ENCODE measurements around the gene DOK6. TPM values are rescaled to one million over a fixed set of nuclear protein-coding genes. Genes with fewer than 3 reads are reported as not detected.
A peak's percentile ranks its signal among the peaks of the same experiment; 100 is the strongest.

The DOK6 gene
- total RNA-seq, 1 donor from 2014 or later, result 0.43 TPM

DNA sequence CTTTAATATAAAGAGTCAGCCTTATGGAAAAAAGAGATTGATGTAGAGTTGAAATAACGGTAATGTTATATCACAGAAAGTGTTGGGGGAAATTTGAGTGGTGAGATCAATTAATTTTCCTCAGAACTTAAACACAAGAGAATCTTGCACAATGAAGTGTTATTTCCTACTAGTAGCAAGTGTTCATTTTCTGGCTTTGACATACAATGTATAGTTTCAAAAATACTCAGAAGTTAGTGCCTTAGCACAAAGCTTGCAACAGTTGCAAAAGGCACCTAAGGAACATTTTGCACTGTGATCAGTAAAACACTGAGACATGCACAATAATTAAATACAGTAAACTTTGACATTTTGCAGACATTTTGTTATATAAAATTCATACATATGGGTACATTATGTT, 385.7 kb downstream of the DOK6 start:
- TF ChIP-seq EZH2 (IDR thresholded peaks at IDR 0.05) (no peak), EZH2phosphoT487 (IDR thresholded peaks at IDR 0.05) (no peak)
- TF ChIP-seq, protein P1, sequence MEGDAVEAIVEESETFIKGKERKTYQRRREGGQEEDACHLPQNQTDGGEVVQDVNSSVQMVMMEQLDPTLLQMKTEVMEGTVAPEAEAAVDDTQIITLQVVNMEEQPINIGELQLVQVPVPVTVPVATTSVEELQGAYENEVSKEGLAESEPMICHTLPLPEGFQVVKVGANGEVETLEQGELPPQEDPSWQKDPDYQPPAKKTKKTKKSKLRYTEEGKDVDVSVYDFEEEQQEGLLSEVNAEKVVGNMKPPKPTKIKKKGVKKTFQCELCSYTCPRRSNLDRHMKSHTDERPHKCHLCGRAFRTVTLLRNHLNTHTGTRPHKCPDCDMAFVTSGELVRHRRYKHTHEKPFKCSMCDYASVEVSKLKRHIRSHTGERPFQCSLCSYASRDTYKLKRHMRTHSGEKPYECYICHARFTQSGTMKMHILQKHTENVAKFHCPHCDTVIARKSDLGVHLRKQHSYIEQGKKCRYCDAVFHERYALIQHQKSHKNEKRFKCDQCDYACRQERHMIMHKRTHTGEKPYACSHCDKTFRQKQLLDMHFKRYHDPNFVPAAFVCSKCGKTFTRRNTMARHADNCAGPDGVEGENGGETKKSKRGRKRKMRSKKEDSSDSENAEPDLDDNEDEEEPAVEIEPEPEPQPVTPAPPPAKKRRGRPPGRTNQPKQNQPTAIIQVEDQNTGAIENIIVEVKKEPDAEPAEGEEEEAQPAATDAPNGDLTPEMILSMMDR (IDR thresholded peaks at IDR 0.05), result no peak
- Mint-ChIP-seq H3K36me3 (no peaks in the 10 kb centered on the region), H3K9me3 (peaks cover 4% of the 10 kb centered on the region)

DNA sequence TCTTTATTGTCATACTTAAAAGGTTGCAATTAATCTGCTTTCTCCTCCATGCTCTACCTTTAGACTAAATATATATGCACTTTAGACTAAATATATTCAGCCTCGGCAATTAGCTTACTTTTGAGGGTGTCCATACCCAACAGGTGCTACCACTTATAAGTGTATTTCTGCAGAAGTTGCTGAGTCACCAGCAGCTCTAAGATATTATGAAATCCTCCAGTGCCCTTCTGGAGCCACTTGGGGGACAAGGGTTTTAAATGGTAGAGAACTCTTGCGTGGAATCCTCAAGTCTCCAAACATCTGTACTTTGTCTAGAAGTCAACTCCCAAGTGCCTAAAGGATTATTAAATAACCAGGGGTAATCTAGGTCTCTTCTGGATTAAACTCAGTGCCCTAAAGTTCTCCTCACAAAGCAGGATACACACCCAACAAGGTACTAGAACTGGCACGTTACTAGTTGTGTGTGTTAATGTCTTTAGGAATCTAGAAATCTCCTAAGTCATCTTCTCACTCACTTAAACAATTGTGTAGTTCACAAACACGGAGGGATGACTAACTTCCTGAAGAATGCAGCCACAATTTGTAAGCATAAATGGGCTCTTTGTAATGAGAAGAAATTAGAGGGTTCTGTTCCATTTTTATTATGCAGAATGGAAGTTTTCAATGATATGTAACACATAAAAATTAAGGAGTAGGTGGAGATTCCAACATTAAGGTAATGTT, 387.3 kb downstream of the DOK6 start:
- H3K27me3 ChIP-seq, result no peaks in the 10 kb centered on the region
- no peak overlapping the region for H2AFZ ChIP-seq (replicated peaks)
- no peak overlapping the region for H3K9ac ChIP-seq
- H4K20me1 ChIP-seq (ENCODE audit: low read depth), result no peaks in the 10 kb centered on the region
- no peak overlapping the region for H3K27ac ChIP-seq
- Mint-ChIP-seq H3K36me3 (peaks cover 2% of the 10 kb centered on the region), H3K27ac (no peak overlapping the region), H3K27me3 (ENCODE audit: insufficient read depth, low read depth) (no peaks in the 10 kb centered on the region), H3K4me3 (no peak overlapping the region), H3K4me1 (peaks cover 12% of the 10 kb centered on the region), H3K9me3 (peaks cover 14% of the 10 kb centered on the region)
- H3K9me3 ChIP-seq (ENCODE audit: low read depth), result no peaks in the 10 kb centered on the region
- no peak for DNase-seq (ENCODE audit: low spot score)
- TF ChIP-seq EZH2 (IDR thresholded peaks at IDR 0.05) (no peak), EZH2phosphoT487 (IDR thresholded peaks at IDR 0.05) (no peak)
- TF ChIP-seq, protein P1 (IDR thresholded peaks at IDR 0.05), result no peak
- peaks cover 4% of the 10 kb centered on the region for H3K4me1 ChIP-seq
- no peak overlapping the region for H3K4me2 ChIP-seq
- no peak overlapping the region for H3K4me3 ChIP-seq
- no peaks in the 10 kb centered on the region for H3K79me2 ChIP-seq (ENCODE audit: low read depth)
- H3F3A ChIP-seq (ENCODE audit: low read depth), result no peaks in the 10 kb centered on the region
- no peaks in the 10 kb centered on the region for H3K36me3 ChIP-seq

More for the DNA sequence above, 385.7 kb downstream of the DOK6 start:
- Histone ChIP-seq H4K20me1 (ENCODE audit: low read depth) (no peaks in the 10 kb centered on the region), H3K27me3 (no peaks in the 10 kb centered on the region), H3K4me3 (no peak overlapping the region), H3K4me1 (peaks cover 4% of the 10 kb centered on the region), H3K36me3 (no peaks in the 10 kb centered on the region), H3F3A (ENCODE audit: low read depth) (no peaks in the 10 kb centered on the region), H2AFZ (replicated peaks) (no peak overlapping the region), H3K9me3 (ENCODE audit: low read depth) (no peaks in the 10 kb centered on the region), H3K4me2 (no peak overlapping the region), H3K79me2 (ENCODE audit: low read depth) (no peaks in the 10 kb centered on the region), H3K27ac (no peak overlapping the region), H3K9ac (no peak overlapping the region)
- DNase-seq (ENCODE audit: low spot score), result no peak
- H3K27me3 Mint-ChIP-seq (ENCODE audit: insufficient read depth, low read depth), result no peaks in the 10 kb centered on the region
- H3K4me1 Mint-ChIP-seq, result peaks cover 12% of the 10 kb centered on the region
- no peak overlapping the region for H3K27ac Mint-ChIP-seq
- no peak overlapping the region for H3K4me3 Mint-ChIP-seq

DNA sequence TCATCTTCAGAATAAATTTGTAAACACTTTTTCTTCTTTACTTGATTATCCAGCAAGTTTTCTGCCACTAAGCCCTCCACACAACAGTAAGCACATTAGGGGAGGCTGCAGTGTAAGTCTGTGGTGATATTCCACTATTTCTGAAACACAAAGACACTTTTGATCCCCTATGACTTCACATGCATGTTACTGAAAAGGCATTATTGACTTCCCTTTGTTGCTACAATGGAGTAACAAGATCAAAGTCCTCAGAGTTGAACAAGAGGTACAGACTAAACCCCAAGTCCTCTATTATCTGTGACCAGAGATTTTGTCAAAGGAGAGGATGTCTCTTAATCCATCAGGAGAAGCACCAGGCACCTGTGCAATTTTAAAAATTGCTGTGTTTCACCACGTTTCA, 389.1 kb downstream of the DOK6 start:
- no peak overlapping the region for H3K4me2 ChIP-seq
- TF ChIP-seq EZH2 (IDR thresholded peaks at IDR 0.05), result no peak
- TF ChIP-seq EZH2phosphoT487 (IDR thresholded peaks at IDR 0.05), result no peak
- TF ChIP-seq, protein P1 (IDR thresholded peaks at IDR 0.05), result no peak
- H3K27me3 ChIP-seq, result no peaks in the 10 kb centered on the region
- no peaks in the 10 kb centered on the region for H3K27me3 Mint-ChIP-seq (ENCODE audit: insufficient read depth, low read depth)
- H3K36me3 ChIP-seq, result no peaks in the 10 kb centered on the region
- no peaks in the 10 kb centered on the region for H3F3A ChIP-seq (ENCODE audit: low read depth)
- H3K4me1 Mint-ChIP-seq, result peaks cover 17% of the 10 kb centered on the region
- H3K4me1 ChIP-seq, result peaks cover 4% of the 10 kb centered on the region
- peak overlapping the region; percentile 76 for H3K27ac Mint-ChIP-seq
- no peak overlapping the region for H2AFZ ChIP-seq (replicated peaks)
- H3K4me3 ChIP-seq, result no peak overlapping the region
- H3K9me3 Mint-ChIP-seq, result peaks cover 17% of the 10 kb centered on the region
- H3K27ac ChIP-seq, result no peak overlapping the region
- H3K9ac ChIP-seq, result no peak overlapping the region
- no peak overlapping the region for H3K4me3 Mint-ChIP-seq
- peaks cover 6% of the 10 kb centered on the region for H3K36me3 Mint-ChIP-seq
- DNase-seq (ENCODE audit: low spot score), result peak; percentile 7
- H4K20me1 ChIP-seq (ENCODE audit: low read depth), result no peaks in the 10 kb centered on the region
- no peaks in the 10 kb centered on the region for H3K9me3 ChIP-seq (ENCODE audit: low read depth)
- no peaks in the 10 kb centered on the region for H3K79me2 ChIP-seq (ENCODE audit: low read depth)
